NCI-H2171 treated with DMSO at 0.1 percent for 48 hours (cell line): ENCODE data around the gene PSMG4.

Experiments used
- DNase-seq: peaks from one replicate; lab custom pipeline; 2025; lab: John Stamatoyannopoulos, UW

Gene PSMG4

GRCh38 chr6:3251462-3252314, 7.1 kb upstream of the PSMG4 start:
- peak; percentile 88 for DNase-seq

DNA sequence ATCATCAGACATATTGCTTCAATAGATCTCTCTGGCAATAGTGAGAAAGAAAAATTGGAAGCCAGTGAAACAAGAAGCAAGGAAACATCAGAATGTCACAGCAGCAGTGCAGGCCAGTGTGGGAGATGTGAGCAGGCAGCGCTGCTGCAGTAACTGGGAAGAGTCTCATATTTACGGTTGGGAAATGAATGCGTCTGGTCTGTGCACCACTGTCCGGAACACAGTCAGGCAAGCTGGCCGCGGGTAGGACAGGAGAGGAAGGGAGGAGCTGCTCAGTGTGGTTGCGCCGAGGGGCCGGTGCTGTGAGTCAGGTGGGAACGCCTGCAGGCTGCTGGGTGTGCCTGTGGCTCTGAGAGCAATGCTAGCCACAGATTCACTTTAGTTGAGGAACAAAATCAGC, 6.4 kb upstream of the PSMG4 start:
- DNase-seq = no peak

GRCh38 chr6:3252861-3253596, 5.7 kb upstream of the PSMG4 start:
- DNase-seq = no peak

GRCh38 chr6:3253597-3253961, 5.2 kb upstream of the PSMG4 start:
- no peak for DNase-seq

GRCh38 chr6:3258201-3258600, 546 bp upstream of the PSMG4 start:
- no peak for DNase-seq

DNA sequence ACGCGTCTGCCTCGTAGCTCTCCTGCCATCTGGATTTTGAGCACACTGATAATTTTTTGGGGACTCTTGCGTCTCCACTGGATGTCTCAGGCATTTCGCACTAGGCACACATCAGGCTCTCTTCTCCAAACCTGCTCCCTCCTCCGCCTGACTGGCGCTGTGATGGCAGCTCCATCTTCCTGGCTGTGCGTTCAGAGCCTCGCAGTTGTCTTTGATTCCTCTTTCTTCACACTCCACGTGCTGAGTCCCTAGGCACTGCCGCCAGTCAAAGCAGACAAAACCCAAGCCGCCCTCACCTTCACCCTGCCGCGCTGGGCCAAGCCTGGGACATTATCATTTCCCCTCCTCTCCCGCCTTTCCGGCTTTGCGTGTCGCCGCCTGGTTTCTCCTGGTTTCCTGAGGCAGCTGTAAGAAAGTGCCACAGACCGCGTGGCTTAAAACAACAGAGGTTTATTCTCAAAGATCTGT, 778 bp downstream of the PSMG4 start:
- peak; percentile 72 for DNase-seq

DNA sequence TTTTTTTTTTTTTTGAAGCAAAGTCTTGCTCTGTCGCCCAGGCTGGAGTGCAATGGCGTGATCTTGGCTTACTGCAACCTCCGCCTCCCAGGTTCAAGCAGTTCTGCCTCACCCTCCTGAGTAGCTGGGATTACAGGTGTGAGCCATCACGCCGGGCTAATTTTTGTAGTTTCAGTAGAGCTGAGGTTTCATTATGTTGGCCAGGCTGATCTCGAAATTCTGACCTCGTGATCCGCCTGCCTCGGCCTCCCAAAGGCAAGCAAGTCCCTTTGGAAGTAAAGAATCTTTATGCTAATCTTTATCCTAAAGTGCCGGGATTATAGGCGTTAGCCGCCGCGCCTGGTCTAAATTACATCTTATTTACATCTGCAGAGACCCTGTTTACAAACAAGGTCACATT, 1.5 kb downstream of the PSMG4 start:
- DNase-seq = no peak

DNA sequence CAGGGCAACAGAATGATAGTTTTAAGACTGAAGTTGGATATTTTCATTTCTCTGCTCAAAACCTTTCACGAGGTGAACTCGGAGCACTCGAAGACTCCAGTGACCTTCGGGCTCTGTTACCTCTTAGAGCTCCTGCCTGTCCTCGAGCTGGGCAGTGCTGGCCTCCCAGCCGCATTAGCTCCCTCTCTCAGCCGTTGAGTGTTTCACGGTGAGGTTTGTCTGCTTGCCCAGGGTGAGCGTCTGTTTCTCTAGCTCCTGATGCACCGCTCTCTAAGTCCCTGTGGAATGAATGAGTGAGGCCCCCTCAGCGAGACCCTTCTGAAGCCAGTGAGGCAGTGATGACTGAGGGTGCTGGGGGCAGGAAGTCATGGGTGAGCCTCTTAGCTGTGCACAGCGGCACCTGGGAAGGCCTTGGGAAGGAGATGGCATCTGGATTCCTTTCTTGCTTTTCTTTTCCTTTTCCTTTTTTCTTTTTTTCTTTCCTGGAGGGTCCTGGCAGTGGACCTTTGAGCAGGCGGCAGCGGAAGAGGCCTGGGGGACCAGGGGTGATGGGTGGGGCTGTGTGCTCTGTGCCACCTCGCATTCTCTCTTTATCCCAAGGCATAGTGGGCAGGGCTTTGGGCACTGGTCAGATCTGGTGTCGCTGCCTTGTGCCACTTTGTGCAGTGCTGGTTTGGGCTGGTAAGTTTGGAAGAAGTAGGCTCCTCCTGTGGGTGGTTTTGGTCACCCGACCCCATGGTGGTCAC, 2.2 kb downstream of the PSMG4 start:
- DNase-seq = no peak

GRCh38 chr6:3261518-3261820, 2.7 kb downstream of the PSMG4 start:
- DNase-seq = no peak

DNA sequence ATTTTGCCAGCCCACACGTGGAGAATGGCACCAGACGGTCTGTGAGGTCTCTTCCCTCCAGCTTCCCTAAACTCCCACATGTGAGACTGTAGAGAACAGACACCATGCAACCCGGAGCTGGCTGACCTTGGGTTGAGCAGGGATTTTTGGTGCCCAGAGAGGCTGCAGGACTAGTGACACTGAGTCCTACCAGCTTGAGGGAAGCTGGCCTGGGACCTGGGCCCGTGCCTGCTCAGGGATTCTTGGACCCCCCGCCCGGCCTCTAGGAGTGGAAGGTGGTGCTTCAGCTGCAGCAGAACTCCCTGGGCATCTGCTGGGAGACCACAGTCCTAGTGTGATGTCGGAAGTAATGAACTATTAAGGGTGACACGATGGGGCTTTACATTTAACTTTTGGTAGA, 3.2 kb downstream of the PSMG4 start:
- DNase-seq = no peak

DNA sequence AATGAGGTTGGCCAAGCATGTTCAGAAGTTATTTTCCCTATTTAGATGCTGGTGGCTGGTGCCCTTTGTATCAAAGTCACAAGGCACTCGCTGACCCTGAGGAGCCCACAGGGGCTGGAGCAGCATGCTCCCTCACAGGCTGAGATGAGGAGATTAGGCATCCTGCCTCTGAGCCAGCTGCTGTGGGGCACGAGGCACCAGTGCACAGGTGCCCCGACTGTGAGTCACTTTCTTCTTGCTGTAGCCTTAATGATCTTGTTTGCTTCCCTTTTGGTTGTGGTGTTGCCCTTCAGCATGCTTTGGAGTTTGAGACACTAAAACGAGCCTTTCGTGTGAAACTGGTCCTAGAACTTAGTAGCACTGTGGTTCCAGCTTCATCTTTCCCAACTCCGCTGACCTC, 4.3 kb downstream of the PSMG4 start:
- no peak for DNase-seq

- DNase-seq = no peak
Measured at GRCh38 chr6:3264356-3264755, 5.6 kb downstream of the PSMG4 start.

- peak; percentile 89 for DNase-seq
Measured at GRCh38 chr6:3265671-3266070, 6.9 kb downstream of the PSMG4 start.

DNA sequence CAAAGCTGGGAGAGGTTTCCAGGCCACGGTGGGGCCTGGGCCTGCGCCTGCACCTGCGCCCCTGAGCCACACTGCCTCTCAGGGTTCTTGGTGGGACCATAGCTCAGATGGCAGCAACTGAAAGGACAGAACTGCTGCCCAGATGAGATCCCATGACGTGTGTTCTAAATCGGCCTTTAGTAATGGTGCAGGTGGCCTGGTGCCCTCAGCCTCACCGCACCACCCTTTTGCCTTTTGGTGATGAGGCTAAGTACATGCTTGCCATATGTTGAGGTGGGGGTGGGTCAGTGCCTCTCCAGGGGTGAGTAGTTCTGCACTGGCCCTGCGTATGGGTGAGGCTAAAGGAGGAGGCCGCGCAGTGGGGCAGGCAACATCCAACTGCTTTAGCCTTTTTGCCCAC, 7.4 kb downstream of the PSMG4 start:
- DNase-seq = no peak

DNA sequence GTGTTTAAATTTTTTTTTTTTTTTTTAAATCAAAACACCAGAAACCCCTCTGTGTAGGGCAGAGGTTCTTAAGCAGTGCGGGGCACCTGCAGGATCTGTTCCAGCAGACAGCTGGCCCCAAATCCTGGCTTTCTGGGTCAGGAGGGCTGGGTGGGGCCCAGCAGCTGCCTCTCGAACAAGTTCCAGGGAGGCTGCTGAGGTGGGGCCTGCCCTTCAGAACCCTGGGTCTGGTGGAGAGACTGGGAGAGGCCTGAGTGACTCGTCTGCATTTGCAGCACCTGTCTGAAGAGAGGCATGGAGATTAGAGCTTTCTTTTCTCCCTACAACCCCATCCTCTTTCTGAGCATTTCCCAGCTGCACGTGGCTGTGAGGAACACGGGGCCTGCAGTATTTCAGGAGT, 8.4 kb downstream of the PSMG4 start:
- DNase-seq = no peak

DNA sequence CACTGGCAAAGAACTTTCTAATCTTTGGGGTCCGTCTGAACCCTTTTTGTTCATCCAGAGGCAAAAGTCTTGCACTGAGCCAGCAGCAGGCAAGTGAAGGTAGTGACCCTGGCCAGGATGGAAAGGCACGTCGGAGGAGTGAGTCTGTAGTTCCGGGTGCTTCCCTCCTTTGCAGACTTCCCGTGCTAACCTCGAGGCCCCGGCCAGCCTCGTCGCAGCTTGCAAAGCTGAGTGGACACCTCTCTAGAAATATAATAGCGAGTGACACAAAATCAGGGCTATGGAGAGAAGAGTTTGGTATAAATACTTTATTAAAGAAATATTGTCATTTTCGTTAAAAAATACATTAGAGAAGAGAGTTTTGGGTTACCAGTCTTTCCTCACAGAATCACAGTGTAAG, 9.9 kb downstream of the PSMG4 start:
- no peak for DNase-seq

DNA sequence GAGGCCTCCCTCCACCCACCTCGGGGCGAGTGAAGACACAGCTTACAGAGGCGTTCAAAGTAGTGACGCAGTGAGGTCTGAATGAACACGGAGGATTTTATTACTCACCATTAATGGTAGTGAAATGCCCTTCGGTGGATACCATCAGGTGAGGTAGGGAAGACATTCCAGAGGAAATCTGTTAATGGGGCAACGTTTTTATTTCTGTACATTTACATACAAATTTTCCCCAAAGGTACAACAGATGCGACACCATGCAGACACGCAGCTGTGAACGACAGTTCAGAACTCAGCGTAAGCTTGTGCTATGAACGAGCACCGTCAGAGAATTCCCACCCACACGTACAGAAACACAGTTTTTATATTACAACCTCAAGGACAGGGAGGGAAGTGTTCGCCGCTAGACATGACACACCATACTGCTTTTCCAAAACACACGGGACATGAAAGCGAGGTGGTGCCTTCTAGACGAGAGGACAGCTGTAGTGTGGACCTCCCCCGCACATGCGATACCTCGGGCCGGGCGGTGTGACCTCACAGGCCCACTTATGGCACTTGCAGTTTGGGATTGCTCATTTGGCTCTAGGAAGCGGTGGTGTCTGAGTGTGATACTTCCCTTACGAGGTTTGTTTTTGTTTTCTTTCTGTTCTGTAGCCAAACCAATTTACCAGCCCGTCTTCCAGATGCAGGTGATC, 10.7 kb downstream of the PSMG4 start:
- DNase-seq = no peak

DNA sequence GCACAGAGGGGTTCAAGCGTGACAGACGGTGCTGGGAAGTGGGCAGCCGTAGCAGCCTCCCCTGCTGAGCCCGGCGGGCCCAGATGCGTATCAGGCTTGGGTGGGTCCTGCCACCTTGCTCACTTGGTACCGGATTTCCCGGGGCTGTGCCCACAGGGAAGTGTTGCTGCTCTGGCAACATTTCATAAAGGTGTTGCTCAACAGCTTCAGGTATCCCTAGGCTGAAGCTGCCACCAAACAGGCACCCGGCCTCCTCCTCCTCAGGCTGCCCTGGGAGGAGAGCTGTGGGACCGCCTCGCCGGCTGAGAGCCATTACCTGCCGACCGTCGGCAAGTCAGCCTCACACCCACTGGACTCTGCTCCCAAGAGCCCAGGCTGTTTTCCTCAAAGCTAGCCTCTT, 11.5 kb downstream of the PSMG4 start:
- no peak for DNase-seq

- no peak for DNase-seq
Measured at GRCh38 chr6:3271756-3272155, 13.0 kb downstream of the PSMG4 start.

- no peak for DNase-seq
Measured at GRCh38 chr6:3272911-3273547, 14.3 kb downstream of the PSMG4 start.

GRCh38 chr6:3273707-3274521, 15.2 kb downstream of the PSMG4 start:
- DNase-seq = no peak
